Measurements from ENCODE around the gene CEP57L1. TPM values are rescaled to one million over a fixed set of nuclear protein-coding genes. Genes with fewer than 3 reads are reported as not detected.

Gene CEP57L1
- total and polyA plus RNA-seq, 4 donors, result 3.8 to 22.1 (median 10.2) TPM

- H3K27me3 ChIP-seq (ENCODE audit: control insufficient read depth in 4 of 4, insufficient read depth in 4 of 4, low read length in 3 of 4), result no peaks in the 10 kb centered on the region
- H3K4me1 ChIP-seq (ENCODE audit: control insufficient read depth in 4 of 4, insufficient read depth in 4 of 4, low read length in 3 of 4), result peaks cover 3 to 42% (median 18%) of the 10 kb centered on the region in 4 donors
- H3K27ac ChIP-seq (ENCODE audit: low read depth in 1 of 2, low read length in 2 of 2), result peak overlapping the region in 1 of 2 donors; percentile 88
- TF ChIP-seq GABPA (IDR thresholded peaks at IDR 0.05 in 1 of 2, conservative IDR thresholded peaks at IDR 0.05 in 1 of 2), result no peak
- TF ChIP-seq SP1 (IDR thresholded peaks at IDR 0.05), result no peak
- TF ChIP-seq CTCF (IDR thresholded peaks at IDR 0.05; ENCODE audit: low read depth, low read length, missing input control), result no peak
- TF ChIP-seq JUND (IDR thresholded peaks at IDR 0.05), result no peak
- TF ChIP-seq FOXA1 (IDR thresholded peaks at IDR 0.05), result no peak
- TF ChIP-seq NR2F2 (IDR thresholded peaks at IDR 0.05), result no peak
- no peak for TF ChIP-seq YY1 (IDR thresholded peaks at IDR 0.05)
- no peak for TF ChIP-seq HNF4A (conservative IDR thresholded peaks at IDR 0.05)
- TF ChIP-seq ZBTB33 (IDR thresholded peaks at IDR 0.05), result no peak
- no peak for TF ChIP-seq EGR1 (IDR thresholded peaks at IDR 0.05; ENCODE audit: low read depth in 2 of 2)
- TF ChIP-seq ATF3 (IDR thresholded peaks at IDR 0.05), result no peak
- no peak for TF ChIP-seq RXRA (IDR thresholded peaks at IDR 0.05)
- no peak for TF ChIP-seq HNF4G (IDR thresholded peaks at IDR 0.05)
- no peak for TF ChIP-seq MAX (IDR thresholded peaks at IDR 0.05)
- no peak for TF ChIP-seq RAD21 (IDR thresholded peaks at IDR 0.05)
- TF ChIP-seq FOXA2 (IDR thresholded peaks at IDR 0.05), result no peak
- no peaks in the 10 kb centered on the region for H3K36me3 ChIP-seq (ENCODE audit: control insufficient read depth in 4 of 4, insufficient read depth in 3 of 4, low read depth in 1 of 4, low read length in 3 of 4)
- peak overlapping the region in 1 of 2 donors; percentile 87 for H3K9ac ChIP-seq (ENCODE audit: low read depth in 1 of 2, low read length in 2 of 2)
- no peaks in the 10 kb centered on the region for H3K9me3 ChIP-seq (ENCODE audit: control insufficient read depth in 4 of 4, low read length in 3 of 4)
- H3K4me3 ChIP-seq (ENCODE audit: low read depth in 1 of 3, low read length in 3 of 3), result peak overlapping the region; percentile 63 to 97 (median 89)
- no peak for DNase-seq (ENCODE audit: low spot score)
- 61% methylated on average over 6 of the region's 6 CpGs for WGBS
Measured at GRCh38 chr6:109096208-109096607, 901 bp downstream of the CEP57L1 start.

- H3K27ac ChIP-seq (ENCODE audit: low read depth in 1 of 2, low read length in 2 of 2), result no peak overlapping the region
- H3K4me3 ChIP-seq (ENCODE audit: low read depth in 1 of 3, low read length in 3 of 3), result no peak overlapping the region
- 96% methylated on average over 1 of the region's 1 CpG for WGBS
- no peaks in the 10 kb centered on the region for H3K27me3 ChIP-seq (ENCODE audit: control insufficient read depth in 4 of 4, insufficient read depth in 4 of 4, low read length in 3 of 4)
- peaks cover 2 to 28% (median 8%) of the 10 kb centered on the region in 4 donors for H3K4me1 ChIP-seq (ENCODE audit: control insufficient read depth in 4 of 4, insufficient read depth in 4 of 4, low read length in 3 of 4)
- H3K9me3 ChIP-seq (ENCODE audit: control insufficient read depth in 4 of 4, low read length in 3 of 4), result no peaks in the 10 kb centered on the region
- no peak for DNase-seq (ENCODE audit: low spot score)
- no peaks in the 10 kb centered on the region for H3K36me3 ChIP-seq (ENCODE audit: control insufficient read depth in 4 of 4, insufficient read depth in 3 of 4, low read depth in 1 of 4, low read length in 3 of 4)
- no peak overlapping the region for H3K9ac ChIP-seq (ENCODE audit: low read depth in 1 of 2, low read length in 2 of 2)
- no peak for TF ChIP-seq RAD21 (IDR thresholded peaks at IDR 0.05)
- TF ChIP-seq YY1 (IDR thresholded peaks at IDR 0.05), result no peak
- TF ChIP-seq HNF4G (IDR thresholded peaks at IDR 0.05), result no peak
- TF ChIP-seq EGR1 (IDR thresholded peaks at IDR 0.05; ENCODE audit: low read depth in 2 of 2), result no peak
- TF ChIP-seq SP1 (IDR thresholded peaks at IDR 0.05), result no peak
- TF ChIP-seq MAX (IDR thresholded peaks at IDR 0.05), result no peak
- no peak for TF ChIP-seq FOXA1 (IDR thresholded peaks at IDR 0.05)
- TF ChIP-seq GABPA (IDR thresholded peaks at IDR 0.05 in 1 of 2, conservative IDR thresholded peaks at IDR 0.05 in 1 of 2), result no peak
- no peak for TF ChIP-seq FOXA2 (IDR thresholded peaks at IDR 0.05)
- no peak for TF ChIP-seq REST (IDR thresholded peaks at IDR 0.05)
- TF ChIP-seq NR2F2 (IDR thresholded peaks at IDR 0.05), result no peak
- TF ChIP-seq CTCF (IDR thresholded peaks at IDR 0.05; ENCODE audit: low read depth, low read length, missing input control), result no peak
- TF ChIP-seq ATF3 (IDR thresholded peaks at IDR 0.05), result no peak
- TF ChIP-seq JUND (IDR thresholded peaks at IDR 0.05), result no peak
- no peak for TF ChIP-seq HNF4A (conservative IDR thresholded peaks at IDR 0.05)
- TF ChIP-seq ZBTB33 (IDR thresholded peaks at IDR 0.05), result no peak
Measured at GRCh38 chr6:109097661-109098060, 2.4 kb downstream of the CEP57L1 start.

Data from liver (tissue), 9 donors.